IMR-90 (cell line): ENCODE results near the gene CHMP4B.

Experiments used
- BHLHE40 ChIP-seq: fragments of 150-350 bp; IDR thresholded peaks from 2 replicates; pipeline ENCODE4 v1.6.1; 2016; ENCODE audit warnings: mild to moderate bottlenecking, low read depth, low read length
- MXI1 ChIP-seq: IDR thresholded peaks from 2 replicates; pipeline ENCODE4 v1.6.1; 2012; ENCODE audit warnings: low read depth, mild to moderate bottlenecking, low read length, moderate library complexity, borderline replicate concordance
- POLR2A ChIP-seq: IDR thresholded peaks from 2 replicates; pipeline ENCODE4 v1.6.1; 2012; ENCODE audit warnings: mild to moderate bottlenecking, low read depth, low read length
- TF ChIP-seq, protein P1 (sequence below): conservative IDR thresholded peaks from 2 replicates; pipeline ENCODE4 v1.5.1; 2012; ENCODE audit warnings: mild to moderate bottlenecking, low read depth, low read length, improper control_type of control experiment

DNA sequence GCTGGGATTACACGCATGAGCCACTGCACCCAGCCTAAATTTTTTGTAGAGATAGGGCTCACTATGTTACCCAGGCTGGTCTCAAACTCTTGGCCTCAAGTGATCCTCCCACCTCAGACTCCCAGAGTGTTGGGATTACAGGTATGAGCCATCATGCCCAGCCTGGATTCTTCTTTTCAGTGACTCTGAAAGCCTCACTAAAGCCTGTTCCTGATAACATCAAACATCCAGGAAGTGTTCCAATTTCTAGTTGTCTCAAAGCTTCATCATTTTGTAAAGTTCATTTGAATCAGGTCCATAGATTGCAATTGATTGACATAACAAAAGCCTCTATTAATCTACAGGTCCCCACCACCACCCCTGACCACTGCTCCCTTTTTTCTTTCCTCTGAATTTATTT, 29.2 kb upstream of the CHMP4B start:
- TF ChIP-seq, protein P1, sequence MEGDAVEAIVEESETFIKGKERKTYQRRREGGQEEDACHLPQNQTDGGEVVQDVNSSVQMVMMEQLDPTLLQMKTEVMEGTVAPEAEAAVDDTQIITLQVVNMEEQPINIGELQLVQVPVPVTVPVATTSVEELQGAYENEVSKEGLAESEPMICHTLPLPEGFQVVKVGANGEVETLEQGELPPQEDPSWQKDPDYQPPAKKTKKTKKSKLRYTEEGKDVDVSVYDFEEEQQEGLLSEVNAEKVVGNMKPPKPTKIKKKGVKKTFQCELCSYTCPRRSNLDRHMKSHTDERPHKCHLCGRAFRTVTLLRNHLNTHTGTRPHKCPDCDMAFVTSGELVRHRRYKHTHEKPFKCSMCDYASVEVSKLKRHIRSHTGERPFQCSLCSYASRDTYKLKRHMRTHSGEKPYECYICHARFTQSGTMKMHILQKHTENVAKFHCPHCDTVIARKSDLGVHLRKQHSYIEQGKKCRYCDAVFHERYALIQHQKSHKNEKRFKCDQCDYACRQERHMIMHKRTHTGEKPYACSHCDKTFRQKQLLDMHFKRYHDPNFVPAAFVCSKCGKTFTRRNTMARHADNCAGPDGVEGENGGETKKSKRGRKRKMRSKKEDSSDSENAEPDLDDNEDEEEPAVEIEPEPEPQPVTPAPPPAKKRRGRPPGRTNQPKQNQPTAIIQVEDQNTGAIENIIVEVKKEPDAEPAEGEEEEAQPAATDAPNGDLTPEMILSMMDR = no peak
- no peak for TF ChIP-seq BHLHE40
- no peak for TF ChIP-seq POLR2A
- TF ChIP-seq MXI1 = no peak
